ENCODE results near the gene TF.
"Not testable (repeated sequence)": the region's sequence is repeated elsewhere in the genome, so short reads cannot be mapped to it uniquely, and the experiment has no call there.

TF gene

GRCh38 chr3:133763797-133764683 is 17.8 kb downstream of the TF start:
- DNase-seq (ENCODE audit: low read depth in 3 of 3, low spot score in 1 of 3) = no peak

- DNase-seq (ENCODE audit: low read depth in 3 of 3, low spot score in 1 of 3) = no peak
Observed at GRCh38 chr3:133765256-133765655, 19.1 kb downstream of the TF start.

GRCh38 chr3:133767607-133768006 is 21.4 kb downstream of the TF start:
- DNase-seq (ENCODE audit: low read depth in 3 of 3, low spot score in 1 of 3) = no peak

- DNase-seq (ENCODE audit: low read depth in 3 of 3, low spot score in 1 of 3) = no peak
Observed at GRCh38 chr3:133769536-133769935, 23.3 kb downstream of the TF start.

- DNase-seq (ENCODE audit: low read depth in 3 of 3, low spot score in 1 of 3) = no peak
Observed at GRCh38 chr3:133773732-133774131, 27.5 kb downstream of the TF start.

GRCh38 chr3:133775309-133775708 is 29.1 kb downstream of the TF start:
- DNase-seq (ENCODE audit: low read depth in 3 of 3, low spot score in 1 of 3) = no peak

GRCh38 chr3:133775835-133776234 is 29.6 kb downstream of the TF start:
- DNase-seq (ENCODE audit: low read depth in 3 of 3, low spot score in 1 of 3) = no peak

- DNase-seq (ENCODE audit: low read depth in 3 of 3, low spot score in 1 of 3) = no peak
Observed at GRCh38 chr3:133776794-133777438, 30.7 kb downstream of the TF start.

GRCh38 chr3:133777807-133778568 is 31.8 kb downstream of the TF start:
- no peak for DNase-seq (ENCODE audit: low read depth in 3 of 3, low spot score in 1 of 3)

- DNase-seq (ENCODE audit: low read depth in 3 of 3, low spot score in 1 of 3) = no peak
Observed at GRCh38 chr3:133779626-133780203, 33.5 kb downstream of the TF start.

- not testable (repeated sequence) for DNase-seq (ENCODE audit: low read depth in 3 of 3, low spot score in 1 of 3)
Observed at GRCh38 chr3:133780756-133781155, 34.6 kb downstream of the TF start.

- no peak for DNase-seq (ENCODE audit: low read depth in 3 of 3, low spot score in 1 of 3)
Observed at GRCh38 chr3:133781570-133781969, 35.4 kb downstream of the TF start.

GRCh38 chr3:133782454-133782853 is 36.3 kb downstream of the TF start:
- DNase-seq (ENCODE audit: low read depth in 3 of 3, low spot score in 1 of 3) = no peak

- DNase-seq (ENCODE audit: low read depth in 3 of 3, low spot score in 1 of 3) = no peak
Observed at GRCh38 chr3:133783762-133784161, 37.6 kb downstream of the TF start.

GRCh38 chr3:133788024-133788423 is 41.8 kb downstream of the TF start:
- no peak for DNase-seq (ENCODE audit: low read depth in 3 of 3, low spot score in 1 of 3)

- no peak for DNase-seq (ENCODE audit: low read depth in 3 of 3, low spot score in 1 of 3)
Observed at GRCh38 chr3:133792171-133792763, 46.1 kb downstream of the TF start.

- DNase-seq (ENCODE audit: low read depth in 3 of 3, low spot score in 1 of 3) = no peak
Observed at GRCh38 chr3:133797396-133798105, 51.4 kb downstream of the TF start.

- DNase-seq (ENCODE audit: low read depth in 3 of 3, low spot score in 1 of 3) = no peak
Observed at GRCh38 chr3:133799794-133800585, 53.8 kb downstream of the TF start.

GRCh38 chr3:133803469-133803868 is 57.3 kb downstream of the TF start:
- no peak for DNase-seq (ENCODE audit: low read depth in 3 of 3, low spot score in 1 of 3)

GRCh38 chr3:133804896-133805295 is 58.7 kb downstream of the TF start:
- DNase-seq (ENCODE audit: low read depth in 3 of 3, low spot score in 1 of 3) = no peak

All from stimulated activated CD4-positive, alpha-beta T cell treated with anti-CD3 and anti-CD28 coated beads, TNF-alpha, amount 100 ng/mL, for 1 hour (primary cell).